ENCODE results near the gene CACNA2D4.

DNA sequence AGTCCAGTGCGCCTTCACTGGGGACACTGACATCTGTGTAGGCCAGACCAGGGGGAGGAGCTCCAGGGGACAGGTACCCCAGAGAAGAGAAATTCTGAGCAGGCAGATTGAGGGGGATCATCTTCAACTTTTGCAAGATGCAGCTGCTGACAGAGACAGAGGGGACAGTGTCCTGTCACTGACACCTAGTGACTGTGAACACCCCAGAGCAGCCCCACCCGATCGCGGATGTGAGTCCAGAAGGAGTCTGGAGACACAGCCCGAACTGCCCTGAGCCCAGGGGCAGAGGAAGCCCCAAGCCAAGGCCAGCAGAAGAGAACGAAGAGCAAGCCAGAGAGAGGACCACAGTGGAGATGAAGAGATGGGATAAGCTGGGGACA lies 119.8 kb downstream of the CACNA2D4 start:
- TF ChIP-seq BHLHE40 (IDR thresholded peaks at IDR 0.05; ENCODE audit: borderline replicate concordance) (no peak), SP1 (IDR thresholded peaks at IDR 0.05) (no peak), HDGF (IDR thresholded peaks at IDR 0.05; ENCODE audit: borderline replicate concordance) (no peak), ELF4 (IDR thresholded peaks at IDR 0.05) (no peak), FOXK2 (IDR thresholded peaks at IDR 0.05) (no peak), NFRKB (IDR thresholded peaks at IDR 0.05) (no peak)
- TF ChIP-seq, protein P1, sequence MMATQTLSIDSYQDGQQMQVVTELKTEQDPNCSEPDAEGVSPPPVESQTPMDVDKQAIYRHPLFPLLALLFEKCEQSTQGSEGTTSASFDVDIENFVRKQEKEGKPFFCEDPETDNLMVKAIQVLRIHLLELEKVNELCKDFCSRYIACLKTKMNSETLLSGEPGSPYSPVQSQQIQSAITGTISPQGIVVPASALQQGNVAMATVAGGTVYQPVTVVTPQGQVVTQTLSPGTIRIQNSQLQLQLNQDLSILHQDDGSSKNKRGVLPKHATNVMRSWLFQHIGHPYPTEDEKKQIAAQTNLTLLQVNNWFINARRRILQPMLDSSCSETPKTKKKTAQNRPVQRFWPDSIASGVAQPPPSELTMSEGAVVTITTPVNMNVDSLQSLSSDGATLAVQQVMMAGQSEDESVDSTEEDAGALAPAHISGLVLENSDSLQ (IDR thresholded peaks at IDR 0.05), result no peak

Data from HEK293T (cell line).